ENCODE measurements around the gene UBE4B. TPM values are rescaled to one million over a fixed set of nuclear protein-coding genes. Genes with fewer than 3 reads are reported as not detected.
"Not testable (repeated sequence)": the region's sequence is repeated elsewhere in the genome, so short reads cannot be mapped to it uniquely, and the experiment has no call there.

UBE4B gene
- total and polyA plus RNA-seq, 8 donors, result 38.0 to 54.1 (median 48.3) TPM

GRCh38 chr1:10022656-10023055, 10.1 kb upstream of the UBE4B start:
- no peak for ATAC-seq
- H3K9me3 ChIP-seq, result no peaks in the 10 kb centered on the region

GRCh38 chr1:10025354-10025753, 7.4 kb upstream of the UBE4B start:
- Histone ChIP-seq H3K27me3 (no peaks in the 10 kb centered on the region), H3K4me3 (no peak overlapping the region), H3K36me3 (no peaks in the 10 kb centered on the region), H3K9me3 (no peaks in the 10 kb centered on the region), H3K4me1 (peaks cover 0 to 8% of the 10 kb centered on the region in 2 donors), H3K27ac (no peak overlapping the region)
- intact Hi-C loops (cut with DNase I), result no loop called here
- DNase-seq (no peak), ATAC-seq (no peak)
- no peak for TF ChIP-seq CTCF (IDR thresholded peaks at IDR 0.05)

More at GRCh38 chr1:10022656-10023055, 10.1 kb upstream of the UBE4B start:
- DNase-seq, result no peak
- H3K36me3 ChIP-seq, result no peaks in the 10 kb centered on the region
- intact Hi-C loops (cut with DNase I), result no loop called here
- peak overlapping the region in 1 of 2 donors; percentile 33 for H3K27ac ChIP-seq
- H3K27me3 ChIP-seq, result no peaks in the 10 kb centered on the region
- H3K4me1 ChIP-seq, result peaks cover 0 to 8% of the 10 kb centered on the region in 2 donors
- H3K4me3 ChIP-seq, result no peak overlapping the region
- no peak for TF ChIP-seq CTCF (IDR thresholded peaks at IDR 0.05)

- no peak for ATAC-seq
- no peaks in the 10 kb centered on the region for H3K9me3 ChIP-seq
- H3K4me1 ChIP-seq, result peaks cover 0 to 9% of the 10 kb centered on the region in 2 donors
- intact Hi-C loops (cut with DNase I), result no loop called here
- TF ChIP-seq CTCF (IDR thresholded peaks at IDR 0.05), result no peak
- no peak overlapping the region for H3K27ac ChIP-seq
- DNase-seq, result no peak
- no peaks in the 10 kb centered on the region for H3K27me3 ChIP-seq
- no peaks in the 10 kb centered on the region for H3K36me3 ChIP-seq
- no peak overlapping the region for H3K4me3 ChIP-seq
Observed at GRCh38 chr1:10027027-10027426, 5.7 kb upstream of the UBE4B start.

GRCh38 chr1:10028956-10029500, 3.7 kb upstream of the UBE4B start:
- H3K27me3 ChIP-seq; ATAC-seq; H3K36me3 ChIP-seq; H3K9me3 ChIP-seq; intact Hi-C loops (cut with DNase I); DNase-seq; H3K4me3 ChIP-seq: not testable (repeated sequence)
- H3K27ac ChIP-seq, result peak overlapping the region in 1 of 2 donors; percentile 73
- H3K4me1 ChIP-seq, result peaks cover 0 to 12% of the 10 kb centered on the region in 2 donors

- ATAC-seq, result no peak
- Histone ChIP-seq H3K9me3 (no peaks in the 10 kb centered on the region), H3K27ac (no peak overlapping the region), H3K4me3 (no peak overlapping the region), H3K36me3 (peaks cover 0 to 2% of the 10 kb centered on the region in 2 donors), H3K4me1 (peaks cover 9 to 28% of the 10 kb centered on the region in 2 donors), H3K27me3 (no peaks in the 10 kb centered on the region)
- intact Hi-C loops (cut with DNase I), result loop anchor here in 1 of 2 donors (10.0 kb wide), 1 partner anchor 87 kb away; the partner anchor contains the start of genes LZIC and NMNAT1
- DNase-seq, result no peak
- TF ChIP-seq CTCF (IDR thresholded peaks at IDR 0.05), result no peak
Observed at GRCh38 chr1:10031461-10031860, 1.3 kb upstream of the UBE4B start.
